CD14-positive monocyte (primary cell): ENCODE measurements around the gene NCR1. TPM values are rescaled to one million over a fixed set of nuclear protein-coding genes. Genes with fewer than 3 reads are reported as not detected.
"Not testable (repeated sequence)": the region's sequence is repeated elsewhere in the genome, so short reads cannot be mapped to it uniquely, and the experiment has no call there.

Source experiments
- DNase-seq, 3 donors: peaks; one replicate each; pipeline ENCODE4 v3.0.0-alpha.2; 2011 to 2022
- H2AFZ ChIP-seq: 2 replicates; pipeline ENCODE4 v1.6.0; 2012; ENCODE audit warnings: mild to moderate bottlenecking, low read depth, low read length, inconsistent platforms; ENCODE audit not compliant: insufficient read depth, poor library complexity, severe bottlenecking
- H3K27ac ChIP-seq, 2 donors: 1 replicate in 1 of 2; 2 replicates in 1 of 2; pipeline ENCODE4 v1.5.1; 2012 to 2013; ENCODE audit warnings: low read length in 2 of 2, control low read depth in 1 of 2, inconsistent platforms in 1 of 2, low read depth in 1 of 2, mild to moderate bottlenecking in 1 of 2
- H3K27me3 ChIP-seq, 2 donors: one replicate each; pipeline versions ENCODE4 v1.6.0 to v1.6.1; 2011 to 2013; ENCODE audit warnings: low read length in 2 of 2; ENCODE audit not compliant: control insufficient read depth in 2 of 2, insufficient read depth in 2 of 2
- H3K36me3 ChIP-seq, 2 donors: replicated peaks in 1 of 2; 1 replicate in 1 of 2; 2 replicates in 1 of 2; pipeline versions ENCODE4 v1.5.1 to v1.6.1; 2012 to 2013; ENCODE audit warnings: low read length in 2 of 2, control low read depth in 1 of 2, inconsistent platforms in 1 of 2, mild to moderate bottlenecking in 1 of 2; ENCODE audit not compliant: insufficient read depth in 2 of 2, control insufficient read depth in 1 of 2
- H3K4me1 ChIP-seq, 2 donors: 1 replicate in 1 of 2; 2 replicates in 1 of 2; pipeline versions ENCODE4 v1.5.1 to v1.6.1; 2012 to 2013; ENCODE audit warnings: low read length in 2 of 2, control low read depth in 1 of 2, inconsistent platforms in 1 of 2, mild to moderate bottlenecking in 1 of 2, moderate library complexity in 1 of 2; ENCODE audit not compliant: insufficient read depth in 2 of 2, control insufficient read depth in 1 of 2
- H3K4me2 ChIP-seq: replicated peaks from 2 replicates; pipeline ENCODE3; 2012; ENCODE audit warnings: low read length, moderate library complexity, mild to moderate bottlenecking; ENCODE audit not compliant: poor library complexity, severe bottlenecking; ENCODE audit errors: extremely low read depth
- H3K4me3 ChIP-seq, 3 experiments: fragments of 200-600 bp in 1 of 3; sonication (generic) in 1 of 3; replicated peaks in 1 of 3; 1 replicate in 2 of 3; 2 replicates in 1 of 3; pipeline ENCODE4 v1.5.1; 2011 to 2013; ENCODE audit warnings: low read length in 3 of 3, mild to moderate bottlenecking in 3 of 3, control low read depth in 2 of 3, low read depth in 2 of 3, inconsistent platforms in 1 of 3, moderate library complexity in 1 of 3
- H3K79me2 ChIP-seq: 2 replicates; pipeline ENCODE4 v1.6.0; 2012; ENCODE audit warnings: mild to moderate bottlenecking, control low read depth, inconsistent platforms, low read length, moderate library complexity; ENCODE audit not compliant: insufficient read depth
- H3K9ac ChIP-seq: 2 replicates; pipeline ENCODE4 v1.6.0; 2017; ENCODE audit warnings: low read length, mild to moderate bottlenecking; ENCODE audit not compliant: insufficient read depth, poor library complexity, severe bottlenecking
- H3K9me3 ChIP-seq, 2 donors: replicated peaks in 1 of 2; 1 replicate in 1 of 2; 2 replicates in 1 of 2; pipeline versions ENCODE4 v1.5.1 to v1.6.1; 2012 to 2013; ENCODE audit warnings: low read length in 2 of 2, control low read depth in 1 of 2; ENCODE audit not compliant: control insufficient read depth in 1 of 2, insufficient read depth in 1 of 2
- H4K20me1 ChIP-seq: 2 replicates; pipeline ENCODE4 v1.6.0; 2012; ENCODE audit warnings: mild to moderate bottlenecking, low read length, control low read depth, moderate library complexity; ENCODE audit not compliant: insufficient read depth
- H3K27ac Mint-ChIP-seq, 7 donors: one replicate each; pipeline ENCODE4 v1.8.0; 2020; ENCODE audit warnings: mild to moderate bottlenecking in 7 of 7, mixed read lengths in 7 of 7, moderate library complexity in 6 of 7, inconsistent platforms in 2 of 7
- H3K27me3 Mint-ChIP-seq, 3 donors: one replicate each; pipeline ENCODE4 v1.8.0; 2021 to 2022; ENCODE audit warnings: low read depth in 3 of 3, mild to moderate bottlenecking in 3 of 3, mixed read lengths in 3 of 3, moderate library complexity in 3 of 3, inconsistent platforms in 1 of 3
- H3K36me3 Mint-ChIP-seq, 2 donors: one replicate each; pipeline ENCODE4 v1.8.0; 2020; ENCODE audit warnings: mixed read lengths in 2 of 2, inconsistent platforms in 1 of 2, mild to moderate bottlenecking in 1 of 2
- H3K4me1 Mint-ChIP-seq: one replicate; pipeline ENCODE4 v1.8.0; 2020; ENCODE audit warnings: mild to moderate bottlenecking, mixed read lengths
- H3K4me3 Mint-ChIP-seq, 2 donors: one replicate each; pipeline ENCODE4 v1.8.0; 2020; ENCODE audit warnings: mild to moderate bottlenecking in 2 of 2, mixed read lengths in 2 of 2, moderate library complexity in 1 of 2
- H3K9me3 Mint-ChIP-seq, 7 donors: one replicate each; pipeline ENCODE4 v1.8.0; 2020 to 2022; ENCODE audit warnings: mixed read lengths in 7 of 7, mild to moderate bottlenecking in 6 of 7, moderate library complexity in 6 of 7, inconsistent platforms in 2 of 7
- CTCF ChIP-seq: fragments of 200-600 bp; IDR thresholded peaks from one replicate; pipeline ENCODE4 v1.8.0; 2022; ENCODE audit warnings: antibody characterized with exemption, mild to moderate bottlenecking
- WGBS: methylation state at CpG from one replicate; pipeline ENCODE4 v1.1.5; 2013; ENCODE audit warnings: missing lambda C conversion rate; ENCODE audit not compliant: insufficient coverage; 5-methylcytosine and 5-hydroxymethylcytosine counted together
- intact Hi-C, 2 donors: fragments of 100-400 bp; cut with micrococcal nuclease; formaldehyde crosslinking; loops; one replicate each; pipeline versions ENCODE4 v1.15.0 to v1.15.1; 2023
- polyA plus RNA-seq, 3 donors: library from polyadenylated mRNA; depleted of rRNA in 1 of 3; unstranded in 2 of 3; stranded (reverse) in 1 of 3; fragments of 300-500 nt in 2 of 3; fragments of >200 nt in 1 of 3; fragmentation: Illumina TruSeq in 2 of 3; gene quantifications; 1 replicate in 2 of 3; 2 replicates in 1 of 3; pipeline ENCODE4 v1.2.3, GENCODE V29; 2012 to 2021

The NCR1 gene
- polyA plus RNA-seq, 3 donors: 0.20 to 0.43 TPM; not detected in 1

GRCh38 chr19:54905421-54905802 is 536 bp upstream of the NCR1 start:
- Histone ChIP-seq H3K9ac (no peak overlapping the region), H3K4me1 (peaks cover 18 to 25% of the 10 kb centered on the region in 2 donors), H3K4me2 (no peak overlapping the region), H4K20me1 (no peaks in the 10 kb centered on the region), H3K27me3 (peaks cover 0 to 15% of the 10 kb centered on the region in 2 donors), H3K9me3 (no peaks in the 10 kb centered on the region), H3K4me3 (no peak overlapping the region), H2AFZ (no peak overlapping the region), H3K79me2 (no peaks in the 10 kb centered on the region), H3K36me3 (no peaks in the 10 kb centered on the region), H3K27ac (no peak overlapping the region)
- Mint-ChIP-seq H3K9me3 (peaks cover 0 to 6% (median 0%) of the 10 kb centered on the region in 7 donors), H3K27ac (peak overlapping the region in 4 of 7 donors; percentile 8 to 76 (median 60)), H3K4me1 (peaks cover 30% of the 10 kb centered on the region), H3K27me3 (peaks cover 10 to 24% (median 11%) of the 10 kb centered on the region in 3 donors), H3K4me3 (peak overlapping the region in 1 of 2 donors; percentile 24), H3K36me3 (no peaks in the 10 kb centered on the region)
- WGBS: no CpG with 5 or more reads among the region's 5 CpGs
- intact Hi-C loops: no loop called here
- no peak for DNase-seq
- TF ChIP-seq CTCF: no peak

GRCh38 chr19:54906819-54907218 is 871 bp downstream of the NCR1 start:
- no peaks in the 10 kb centered on the region for H3K36me3 ChIP-seq
- H2AFZ ChIP-seq: no peak overlapping the region
- H3K4me1 Mint-ChIP-seq: peaks cover 18% of the 10 kb centered on the region
- H3K36me3 Mint-ChIP-seq: no peaks in the 10 kb centered on the region
- no peak overlapping the region for H3K9ac ChIP-seq
- H3K27me3 ChIP-seq: peaks cover 0 to 15% of the 10 kb centered on the region in 2 donors
- H3K9me3 ChIP-seq: no peaks in the 10 kb centered on the region
- no peak for TF ChIP-seq CTCF
- peak overlapping the region in 2 of 7 donors; percentile 28 to 37 for H3K27ac Mint-ChIP-seq
- no peaks in the 10 kb centered on the region for H3K79me2 ChIP-seq
- H3K27me3 Mint-ChIP-seq: peaks cover 10 to 21% (median 12%) of the 10 kb centered on the region in 3 donors
- no peak overlapping the region for H3K4me2 ChIP-seq
- intact Hi-C loops: no loop called here
- peaks cover 8 to 11% of the 10 kb centered on the region in 2 donors for H3K4me1 ChIP-seq
- no peak for DNase-seq
- WGBS: 100% methylated on average over 1 of the region's 7 CpGs
- H4K20me1 ChIP-seq: no peaks in the 10 kb centered on the region
- H3K27ac ChIP-seq: no peak overlapping the region
- peaks cover 0 to 3% (median 0%) of the 10 kb centered on the region in 7 donors for H3K9me3 Mint-ChIP-seq
- H3K4me3 Mint-ChIP-seq: no peak overlapping the region
- H3K4me3 ChIP-seq: no peak overlapping the region

- H3K36me3 ChIP-seq, H3K4me3 ChIP-seq, H3K9me3 Mint-ChIP-seq, H3K4me2 ChIP-seq, H3K4me3 Mint-ChIP-seq, H3K27ac Mint-ChIP-seq, H2AFZ ChIP-seq, intact Hi-C loops, H3K27ac ChIP-seq, DNase-seq, H3K79me2 ChIP-seq, H3K9me3 ChIP-seq, H4K20me1 ChIP-seq, H3K9ac ChIP-seq, H3K36me3 Mint-ChIP-seq, H3K4me1 ChIP-seq: not testable (repeated sequence)
- WGBS: no CpG with 5 or more reads among the region's 5 CpGs
- H3K4me1 Mint-ChIP-seq: peaks cover 10% of the 10 kb centered on the region
- H3K27me3 Mint-ChIP-seq: peaks cover 13 to 24% (median 15%) of the 10 kb centered on the region in 3 donors
- H3K27me3 ChIP-seq: peaks cover 0 to 15% of the 10 kb centered on the region in 2 donors
Measured at GRCh38 chr19:54907899-54908298, 2.0 kb downstream of the NCR1 start.
